MCF 10A (cell line): Measurements from ENCODE around the gene USP8. TPM values are rescaled to one million over a fixed set of nuclear protein-coding genes. Genes with fewer than 3 reads are reported as not detected.

Source experiments
- BruUV-seq: library from RNA; stranded (reverse); fragments of 400-500 nt; replicated peaks from 2 replicates; lab custom pipeline; 2021; lab: Mats Ljungman, UMichigan
- CTCF ChIA-PET: fragments of 300-600 bp; sonication (Branson Sonifier 250); formaldehyde crosslinking; extraction: SDS; loops from one replicate; lab custom pipeline; 2021; ENCODE audit warnings: antibody characterized with exemption, inconsistent platforms; lab: Yijun Ruan, JAX
- POLR2A ChIA-PET: fragments of 300-600, 350-650 bp; sonication (Branson Sonifier 250); formaldehyde crosslinking; extraction: SDS; loops from one replicate; lab custom pipeline; 2020; ENCODE audit warnings: antibody characterized with exemption, inconsistent platforms; lab: Yijun Ruan, JAX
- DNase-seq: peaks from one replicate; pipeline ENCODE4 v3.0.0-alpha.2; 2018; ENCODE audit not compliant: unreplicated experiment
- H3K27ac Mint-ChIP-seq: one replicate; pipeline ENCODE4 v1.8.0; 2022; ENCODE audit warnings: mild to moderate bottlenecking, low read depth, mixed read lengths; ENCODE audit not compliant: unreplicated experiment
- H3K27me3 Mint-ChIP-seq: one replicate; pipeline ENCODE4 v1.8.0; 2022; ENCODE audit warnings: mixed read lengths; ENCODE audit not compliant: insufficient read depth, unreplicated experiment
- H3K36me3 Mint-ChIP-seq: one replicate; pipeline ENCODE4 v1.8.0; 2022; ENCODE audit warnings: mild to moderate bottlenecking, moderate library complexity, mixed read lengths; ENCODE audit not compliant: insufficient read depth, unreplicated experiment
- H3K4me1 Mint-ChIP-seq: one replicate; pipeline ENCODE4 v1.8.0; 2022; ENCODE audit warnings: mixed read lengths; ENCODE audit not compliant: insufficient read depth, unreplicated experiment
- H3K4me3 Mint-ChIP-seq: one replicate; pipeline ENCODE4 v1.8.0; 2022; ENCODE audit warnings: mild to moderate bottlenecking, moderate library complexity, mixed read lengths; ENCODE audit not compliant: unreplicated experiment
- H3K9me3 Mint-ChIP-seq: one replicate; pipeline ENCODE4 v1.8.0; 2022; ENCODE audit warnings: mixed read lengths; ENCODE audit not compliant: unreplicated experiment
- intact Hi-C: fragments of 100-400 bp; cut with micrococcal nuclease; formaldehyde crosslinking; loops from 2 replicates; pipeline ENCODE4 v1.14.1; 2022
- total RNA-seq: library from RNA; stranded (reverse); gene quantifications from 2 replicates; pipeline ENCODE4 v1.2.3, GENCODE V29; 2022
- TF ChIP-seq, protein P1 (sequence below): fragments of 200-600 bp; IDR thresholded peaks from one replicate; pipeline ENCODE4 v1.8.0; 2022; ENCODE audit warnings: antibody characterized with exemption, mild to moderate bottlenecking; ENCODE audit not compliant: unreplicated experiment

Gene USP8
- total RNA-seq, 1 experiment from 2014 or later: 72.7 TPM

DNA sequence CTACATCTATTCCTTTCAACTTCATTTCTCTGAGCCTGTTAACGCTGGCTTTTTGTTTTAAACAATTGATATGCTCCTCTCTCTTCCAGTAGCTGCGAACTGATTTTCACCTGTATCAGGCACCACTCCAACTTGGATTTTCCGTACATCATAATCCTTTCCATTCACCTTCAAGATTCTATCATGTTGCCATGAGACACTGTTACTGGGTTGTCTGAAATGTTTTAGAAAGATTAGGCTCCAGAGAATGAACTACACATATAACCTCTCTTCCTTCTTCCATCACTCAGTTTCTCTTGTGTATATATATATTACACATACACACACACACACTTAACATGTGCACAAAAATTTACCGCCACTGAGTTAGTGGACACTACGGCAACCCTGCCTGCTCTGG is 122.4 kb downstream of the USP8 start, which contains the start of gene USP50:
TSS of gene USP50 (minus strand) at position 101 of the 400 bp plus-strand sequence. CDS start 141 bp downstream, outside the sequence.
- ChIA-PET CTCF (interaction anchor here (0.6 kb wide), 1 partner anchor 217 kb away, joined by 3 read pairs; no protein-coding TSS in a partner anchor), POLR2A (no interaction called here)
- no TSS peak for BruUV-seq
- no peak for DNase-seq
- Mint-ChIP-seq H3K4me3 (no peak within 1 kb of the TSS), H3K27me3 (no peaks in the 10 kb centered on the region), H3K4me1 (peaks cover 7% of the 10 kb centered on the region), H3K9me3 (no peaks in the 10 kb centered on the region), H3K36me3 (peaks cover 11% of the 10 kb centered on the region), H3K27ac (no peak within 1 kb of the TSS)
- TF ChIP-seq, protein P1, sequence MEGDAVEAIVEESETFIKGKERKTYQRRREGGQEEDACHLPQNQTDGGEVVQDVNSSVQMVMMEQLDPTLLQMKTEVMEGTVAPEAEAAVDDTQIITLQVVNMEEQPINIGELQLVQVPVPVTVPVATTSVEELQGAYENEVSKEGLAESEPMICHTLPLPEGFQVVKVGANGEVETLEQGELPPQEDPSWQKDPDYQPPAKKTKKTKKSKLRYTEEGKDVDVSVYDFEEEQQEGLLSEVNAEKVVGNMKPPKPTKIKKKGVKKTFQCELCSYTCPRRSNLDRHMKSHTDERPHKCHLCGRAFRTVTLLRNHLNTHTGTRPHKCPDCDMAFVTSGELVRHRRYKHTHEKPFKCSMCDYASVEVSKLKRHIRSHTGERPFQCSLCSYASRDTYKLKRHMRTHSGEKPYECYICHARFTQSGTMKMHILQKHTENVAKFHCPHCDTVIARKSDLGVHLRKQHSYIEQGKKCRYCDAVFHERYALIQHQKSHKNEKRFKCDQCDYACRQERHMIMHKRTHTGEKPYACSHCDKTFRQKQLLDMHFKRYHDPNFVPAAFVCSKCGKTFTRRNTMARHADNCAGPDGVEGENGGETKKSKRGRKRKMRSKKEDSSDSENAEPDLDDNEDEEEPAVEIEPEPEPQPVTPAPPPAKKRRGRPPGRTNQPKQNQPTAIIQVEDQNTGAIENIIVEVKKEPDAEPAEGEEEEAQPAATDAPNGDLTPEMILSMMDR: no peak
- intact Hi-C loops: no loop called here

DNA sequence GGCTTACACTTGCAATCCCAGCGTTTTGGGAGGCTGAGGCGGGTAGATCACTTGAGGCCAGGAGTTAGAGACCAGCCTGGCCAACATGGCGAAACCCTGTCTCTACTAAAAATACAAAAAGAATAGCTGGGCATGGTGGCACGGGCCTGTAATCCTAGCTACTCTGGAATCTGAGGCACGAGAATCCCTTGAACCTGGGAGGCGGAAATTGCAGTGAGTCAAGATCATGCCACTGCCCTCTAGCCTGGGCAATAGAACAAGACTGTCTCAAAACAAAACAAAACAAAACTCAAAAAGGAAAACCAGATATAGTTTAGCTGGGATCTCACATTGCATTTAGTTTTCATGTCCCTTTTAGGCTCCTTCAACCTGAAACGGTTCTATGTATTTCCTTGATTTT is 125.1 kb downstream of the USP8 start:
- ChIA-PET CTCF (no interaction called here), POLR2A (interaction anchor here (1.8 kb wide), 1 partner anchor 14 kb away, joined by 5 read pairs; no protein-coding TSS in a partner anchor)
- Mint-ChIP-seq H3K27me3 (no peaks in the 10 kb centered on the region), H3K9me3 (no peaks in the 10 kb centered on the region), H3K4me1 (no peaks in the 10 kb centered on the region), H3K36me3 (peaks cover 11% of the 10 kb centered on the region), H3K27ac (no peak overlapping the region), H3K4me3 (no peak overlapping the region)
- no peak for DNase-seq
- TF ChIP-seq, protein P1: no peak
- intact Hi-C loops: no loop called here
- no TSS peak for BruUV-seq

DNA sequence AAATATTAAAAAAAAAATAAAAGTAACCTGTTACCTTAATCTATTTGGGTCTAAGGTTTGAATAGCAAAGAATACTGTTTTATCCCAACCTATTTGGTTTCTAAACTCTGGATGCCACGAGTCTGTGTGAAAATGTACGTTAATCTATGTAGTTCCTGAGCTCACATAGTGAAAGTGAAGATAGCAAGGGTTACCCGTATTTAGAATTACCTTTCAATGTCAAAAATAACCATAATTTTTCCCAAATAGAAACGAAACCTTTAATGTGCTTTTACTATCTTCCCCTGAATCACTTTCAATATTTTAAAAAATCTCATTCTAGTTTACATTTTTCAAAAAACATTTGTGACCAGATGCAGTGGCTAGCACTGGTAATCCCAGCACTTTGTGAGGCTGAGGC is 128.0 kb downstream of the USP8 start:
- H3K27me3 Mint-ChIP-seq: no peaks in the 10 kb centered on the region
- no peak overlapping the region for H3K4me3 Mint-ChIP-seq
- no TSS peak for BruUV-seq
- H3K4me1 Mint-ChIP-seq: no peaks in the 10 kb centered on the region
- TF ChIP-seq, protein P1: no peak
- CTCF ChIA-PET: interaction anchor here (0.6 kb wide), 1 partner anchor 45 kb away, joined by 3 read pairs; no protein-coding TSS in a partner anchor
- DNase-seq: no peak
- POLR2A ChIA-PET: no interaction called here
- H3K9me3 Mint-ChIP-seq: no peaks in the 10 kb centered on the region
- H3K27ac Mint-ChIP-seq: no peak overlapping the region
- H3K36me3 Mint-ChIP-seq: peaks cover 23% of the 10 kb centered on the region
- intact Hi-C loops: no loop called here

DNA sequence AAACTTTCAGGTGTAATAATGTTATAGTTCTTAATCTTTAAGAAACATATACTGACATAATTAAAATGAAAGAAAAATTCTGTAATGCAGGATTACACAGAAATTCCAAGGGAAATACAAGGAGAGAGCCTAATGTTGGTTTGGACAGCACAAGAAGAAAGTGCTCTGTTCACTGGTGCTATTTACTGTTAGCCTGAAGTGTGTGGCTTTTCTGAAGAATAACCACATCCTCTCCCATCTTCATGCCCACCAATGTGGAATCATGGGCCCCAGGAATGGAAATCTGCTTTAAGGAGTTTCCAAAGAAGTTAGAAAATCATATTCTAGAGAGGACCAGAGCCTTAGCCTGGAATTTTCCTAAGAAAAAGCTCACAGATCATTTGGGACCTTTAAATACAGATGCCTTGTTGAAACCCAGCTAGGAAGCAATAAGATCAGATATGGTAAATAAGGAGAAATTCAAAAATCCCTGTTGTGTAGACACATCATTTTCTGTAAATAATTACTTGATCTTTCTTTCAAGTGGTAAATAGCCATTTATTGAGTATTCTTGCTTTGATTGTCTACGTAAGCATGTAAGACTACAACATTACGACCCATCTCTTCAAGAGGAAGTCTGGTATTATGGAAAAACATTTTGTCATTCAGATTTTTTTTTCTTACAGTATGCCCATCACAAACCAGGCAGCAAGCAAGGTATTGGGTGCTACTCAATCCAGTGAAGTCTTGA is 132.6 kb downstream of the USP8 start:
- TF ChIP-seq, protein P1: no peak
- intact Hi-C loops: no loop called here
- H3K4me1 Mint-ChIP-seq: no peaks in the 10 kb centered on the region
- DNase-seq: no peak
- CTCF ChIA-PET: no interaction called here
- H3K4me3 Mint-ChIP-seq: no peak overlapping the region
- H3K27me3 Mint-ChIP-seq: no peaks in the 10 kb centered on the region
- POLR2A ChIA-PET: no interaction called here
- no TSS peak for BruUV-seq
- no peak overlapping the region for H3K27ac Mint-ChIP-seq
- no peaks in the 10 kb centered on the region for H3K9me3 Mint-ChIP-seq
- peaks cover 58% of the 10 kb centered on the region for H3K36me3 Mint-ChIP-seq
